WTC11 (cell line): ENCODE measurements around the gene OR56A3. TPM values are rescaled to one million over a fixed set of nuclear protein-coding genes. Genes with fewer than 3 reads are reported as not detected.
A peak's percentile ranks its signal among the peaks of the same experiment; 100 is the strongest.

ENCODE experiments used
- ATAC-seq: fragments of 200-7000 bp; cut with Tn5 transposase; 2 replicates; pipeline ENCODE4 v1.10.0; 2021; ENCODE audit warnings: mild to moderate bottlenecking, moderate library complexity
- CTCF ChIA-PET: fragments of 300-600 bp; sonication (Branson Sonifier 250); formaldehyde crosslinking; loops from one replicate; lab custom pipeline; 2021; ENCODE audit warnings: antibody characterized with exemption; lab: Charles Lee
- POLR2A ChIA-PET: fragments of 350-600 bp; sonication (Branson Sonifier 250); formaldehyde crosslinking; loops from one replicate; lab custom pipeline; 2021; ENCODE audit warnings: antibody characterized with exemption; lab: Charles Lee
- DNase-seq: peaks from one replicate; pipeline ENCODE4 v3.0.0; 2021; ENCODE audit warnings: low spot score
- H3K27ac Mint-ChIP-seq: 2 replicates; pipeline ENCODE4 v1.8.0; 2021; ENCODE audit warnings: mixed read lengths
- H3K27me3 Mint-ChIP-seq: 2 replicates; pipeline ENCODE4 v1.8.0; 2021; ENCODE audit warnings: low read depth, mild to moderate bottlenecking, moderate library complexity, mixed read lengths
- H3K36me3 Mint-ChIP-seq: 2 replicates; pipeline ENCODE4 v1.8.0; 2021; ENCODE audit warnings: mixed read lengths
- H3K4me1 Mint-ChIP-seq: 2 replicates; pipeline ENCODE4 v1.8.0; 2022; ENCODE audit warnings: mixed read lengths
- H3K4me3 Mint-ChIP-seq: 2 replicates; pipeline ENCODE4 v1.8.0; 2021; ENCODE audit warnings: mild to moderate bottlenecking, moderate library complexity, mixed read lengths
- H3K9me3 Mint-ChIP-seq: 2 replicates; pipeline ENCODE4 v1.8.0; 2021; ENCODE audit warnings: mixed read lengths
- CREB1 ChIP-seq: sonication (generic); formaldehyde crosslinking; IDR thresholded peaks from 2 replicates; pipeline ENCODE4 v1.8.0; 2023; ENCODE audit warnings: mild to moderate bottlenecking, missing genetic modification reagents
- EMX1 ChIP-seq: fragments of 250-450 bp; sonication (Bioruptor Pico); IDR thresholded peaks from 2 replicates; pipeline ENCODE4 v1.8.0; 2021; ENCODE audit warnings: mild to moderate bottlenecking
- ESRRA ChIP-seq: sonication (generic); formaldehyde crosslinking; IDR thresholded peaks from 2 replicates; pipeline ENCODE4 v1.8.1; 2022; ENCODE audit warnings: mild to moderate bottlenecking, missing genetic modification reagents, borderline replicate concordance
- FOXP1 ChIP-seq: sonication (generic); formaldehyde crosslinking; IDR thresholded peaks from 2 replicates; pipeline ENCODE4 v1.8.0; 2022; ENCODE audit warnings: missing genetic modification reagents, mild to moderate bottlenecking, moderate library complexity, borderline replicate concordance
- NFYB ChIP-seq: sonication (generic); formaldehyde crosslinking; conservative IDR thresholded peaks from 2 replicates; pipeline ENCODE4 v1.8.0; 2022; ENCODE audit warnings: low read depth, missing genetic modification reagents
- PRRX2 ChIP-seq: fragments of 250-450 bp; sonication (Bioruptor Pico); IDR thresholded peaks from 2 replicates; pipeline ENCODE4 v1.8.0; 2021; ENCODE audit warnings: mild to moderate bottlenecking
- TEAD1 ChIP-seq: sonication (generic); formaldehyde crosslinking; IDR thresholded peaks from 2 replicates; pipeline ENCODE4 v1.8.0; 2022; ENCODE audit warnings: mild to moderate bottlenecking, missing genetic modification reagents
- ZBTB21 ChIP-seq: sonication (generic); formaldehyde crosslinking; IDR thresholded peaks from 2 replicates; pipeline ENCODE4 v1.8.1; 2023; ENCODE audit warnings: mild to moderate bottlenecking, missing genetic modification reagents, borderline replicate concordance
- ZNF121 ChIP-seq: sonication (generic); formaldehyde crosslinking; IDR thresholded peaks from 2 replicates; pipeline ENCODE4 v1.8.0; 2023; ENCODE audit warnings: missing genetic modification reagents
- ZNF138 ChIP-seq: sonication (generic); formaldehyde crosslinking; conservative IDR thresholded peaks from 2 replicates; pipeline ENCODE4 v1.8.1; 2022; ENCODE audit warnings: mild to moderate bottlenecking, moderate library complexity, missing genetic modification reagents
- ZNF232 ChIP-seq: sonication (generic); formaldehyde crosslinking; IDR thresholded peaks from 2 replicates; pipeline ENCODE4 v1.8.0; 2022; ENCODE audit warnings: mild to moderate bottlenecking, missing genetic modification reagents
- ZNF423 ChIP-seq: fragments of 250-450 bp; sonication (Bioruptor Pico); IDR thresholded peaks from 2 replicates; pipeline ENCODE4 v2.1.2; 2022; ENCODE audit warnings: mild to moderate bottlenecking, moderate library complexity
- total RNA-seq: library from RNA; stranded (reverse); gene quantifications from 3 replicates; pipeline ENCODE4 v1.2.3, GENCODE V29; 2021
- TF ChIP-seq, protein P1 (sequence below): fragments of 250-450 bp; sonication (Bioruptor Pico); IDR thresholded peaks from 2 replicates; pipeline ENCODE4 v1.9.0; 2021; ENCODE audit warnings: mild to moderate bottlenecking
- TF ChIP-seq, protein P2 (sequence below): sonication (generic); formaldehyde crosslinking; IDR thresholded peaks from 2 replicates; pipeline ENCODE4 v1.8.1; 2022; ENCODE audit warnings: mild to moderate bottlenecking, moderate library complexity, missing genetic modification reagents
- TF ChIP-seq, protein P3 (sequence below): sonication (generic); formaldehyde crosslinking; IDR thresholded peaks from 2 replicates; pipeline ENCODE4 v1.8.0; 2023; ENCODE audit warnings: mild to moderate bottlenecking, missing genetic modification reagents
- TF ChIP-seq, protein P4 (sequence below): sonication (generic); formaldehyde crosslinking; IDR thresholded peaks from 2 replicates; pipeline ENCODE4 v1.8.1; 2023; ENCODE audit warnings: mild to moderate bottlenecking, missing genetic modification reagents
- TF ChIP-seq, protein P5 (sequence below): sonication (generic); formaldehyde crosslinking; IDR thresholded peaks from 2 replicates; pipeline ENCODE4 v1.8.1; 2022; ENCODE audit warnings: low read depth, missing genetic modification reagents, borderline replicate concordance
- TF ChIP-seq, protein P6 (sequence below): sonication (generic); formaldehyde crosslinking; IDR thresholded peaks from 2 replicates; pipeline ENCODE4 v1.8.1; 2022; ENCODE audit warnings: low read depth, mild to moderate bottlenecking, moderate library complexity, missing genetic modification reagents, borderline replicate concordance

OR56A3 gene
- total RNA-seq, 1 experiment from 2014 or later = not detected

DNA sequence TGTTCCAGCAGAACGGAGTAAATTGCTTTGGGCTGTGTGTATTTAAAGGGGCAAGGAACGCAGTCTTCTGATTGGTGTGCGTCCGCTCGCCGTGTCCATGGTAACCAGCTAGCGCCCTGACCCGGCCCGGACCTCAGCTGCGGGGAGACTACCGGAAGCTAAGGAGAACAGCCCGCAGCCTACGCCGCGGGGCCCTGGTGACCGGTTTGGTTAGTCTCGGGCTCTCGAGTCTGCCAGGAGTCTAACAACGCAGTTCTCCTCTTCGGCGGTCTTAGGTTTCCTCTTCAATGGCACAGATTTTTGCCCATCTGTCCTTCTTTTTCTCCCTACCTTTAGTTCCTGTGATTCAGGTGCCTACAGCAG lies 3.5 kb upstream of the OR56A3 start:
- DNase-seq = no peak
- CTCF ChIA-PET = no interaction called here
- peak; percentile 47; the same call in 1 of the 2 replicates for ATAC-seq
- Mint-ChIP-seq H3K4me3 (no peak overlapping the region), H3K27ac (no peak overlapping the region), H3K27me3 (peaks cover 2% of the 10 kb centered on the region; the same call in 1 of the 2 replicates), H3K4me1 (no peaks in the 10 kb centered on the region), H3K9me3 (peaks cover 30% of the 10 kb centered on the region), H3K36me3 (peaks cover 11% of the 10 kb centered on the region)
- POLR2A ChIA-PET = no interaction called here
- TF ChIP-seq, protein P1, sequence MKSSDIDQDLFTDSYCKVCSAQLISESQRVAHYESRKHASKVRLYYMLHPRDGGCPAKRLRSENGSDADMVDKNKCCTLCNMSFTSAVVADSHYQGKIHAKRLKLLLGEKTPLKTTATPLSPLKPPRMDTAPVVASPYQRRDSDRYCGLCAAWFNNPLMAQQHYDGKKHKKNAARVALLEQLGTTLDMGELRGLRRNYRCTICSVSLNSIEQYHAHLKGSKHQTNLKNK (CRISPR knock-in tag) = no peak
- TF ChIP-seq ZNF423 (CRISPR knock-in tag) = no peak
- TF ChIP-seq, protein P2, sequence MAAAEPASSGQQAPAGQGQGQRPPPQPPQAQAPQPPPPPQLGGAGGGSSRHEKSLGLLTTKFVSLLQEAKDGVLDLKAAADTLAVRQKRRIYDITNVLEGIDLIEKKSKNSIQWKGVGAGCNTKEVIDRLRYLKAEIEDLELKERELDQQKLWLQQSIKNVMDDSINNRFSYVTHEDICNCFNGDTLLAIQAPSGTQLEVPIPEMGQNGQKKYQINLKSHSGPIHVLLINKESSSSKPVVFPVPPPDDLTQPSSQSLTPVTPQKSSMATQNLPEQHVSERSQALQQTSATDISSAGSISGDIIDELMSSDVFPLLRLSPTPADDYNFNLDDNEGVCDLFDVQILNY (CRISPR knock-in tag) = no peak
- no peak for TF ChIP-seq ZBTB21 (CRISPR knock-in tag)
- TF ChIP-seq, protein P3, sequence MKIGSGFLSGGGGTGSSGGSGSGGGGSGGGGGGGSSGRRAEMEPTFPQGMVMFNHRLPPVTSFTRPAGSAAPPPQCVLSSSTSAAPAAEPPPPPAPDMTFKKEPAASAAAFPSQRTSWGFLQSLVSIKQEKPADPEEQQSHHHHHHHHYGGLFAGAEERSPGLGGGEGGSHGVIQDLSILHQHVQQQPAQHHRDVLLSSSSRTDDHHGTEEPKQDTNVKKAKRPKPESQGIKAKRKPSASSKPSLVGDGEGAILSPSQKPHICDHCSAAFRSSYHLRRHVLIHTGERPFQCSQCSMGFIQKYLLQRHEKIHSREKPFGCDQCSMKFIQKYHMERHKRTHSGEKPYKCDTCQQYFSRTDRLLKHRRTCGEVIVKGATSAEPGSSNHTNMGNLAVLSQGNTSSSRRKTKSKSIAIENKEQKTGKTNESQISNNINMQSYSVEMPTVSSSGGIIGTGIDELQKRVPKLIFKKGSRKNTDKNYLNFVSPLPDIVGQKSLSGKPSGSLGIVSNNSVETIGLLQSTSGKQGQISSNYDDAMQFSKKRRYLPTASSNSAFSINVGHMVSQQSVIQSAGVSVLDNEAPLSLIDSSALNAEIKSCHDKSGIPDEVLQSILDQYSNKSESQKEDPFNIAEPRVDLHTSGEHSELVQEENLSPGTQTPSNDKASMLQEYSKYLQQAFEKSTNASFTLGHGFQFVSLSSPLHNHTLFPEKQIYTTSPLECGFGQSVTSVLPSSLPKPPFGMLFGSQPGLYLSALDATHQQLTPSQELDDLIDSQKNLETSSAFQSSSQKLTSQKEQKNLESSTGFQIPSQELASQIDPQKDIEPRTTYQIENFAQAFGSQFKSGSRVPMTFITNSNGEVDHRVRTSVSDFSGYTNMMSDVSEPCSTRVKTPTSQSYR = no peak

DNA sequence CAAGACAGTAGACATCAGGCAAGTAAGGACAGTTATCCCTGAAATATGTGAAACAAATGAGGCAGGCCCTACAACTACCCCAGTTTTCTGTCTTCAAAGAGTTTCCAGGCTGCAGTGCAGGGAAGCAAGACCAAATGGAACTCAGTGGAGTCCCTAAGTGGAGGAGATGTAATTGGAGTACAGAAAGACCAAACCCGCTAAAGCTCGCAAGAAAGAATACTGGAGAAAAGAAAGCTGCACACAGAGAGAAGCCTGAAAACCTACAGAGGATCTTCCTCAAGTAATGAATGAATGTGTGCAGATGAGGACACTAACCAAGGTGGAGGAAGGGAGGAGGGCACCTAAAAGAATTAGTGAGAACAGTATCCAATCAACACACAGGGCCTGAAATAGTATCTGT lies 1.3 kb upstream of the OR56A3 start:
- CTCF ChIA-PET = no interaction called here
- DNase-seq = no peak
- TF ChIP-seq FOXP1 (CRISPR knock-in tag) (no peak), ZNF138 (CRISPR knock-in tag) (no peak), NFYB (CRISPR knock-in tag) (no peak), ESRRA (CRISPR knock-in tag) (no peak), ZNF232 (CRISPR knock-in tag) (no peak), CREB1 (CRISPR knock-in tag) (no peak), TEAD1 (CRISPR knock-in tag) (no peak), PRRX2 (no peak), EMX1 (CRISPR knock-in tag) (no peak), ZNF121 (CRISPR knock-in tag) (no peak)
- TF ChIP-seq, protein P4, sequence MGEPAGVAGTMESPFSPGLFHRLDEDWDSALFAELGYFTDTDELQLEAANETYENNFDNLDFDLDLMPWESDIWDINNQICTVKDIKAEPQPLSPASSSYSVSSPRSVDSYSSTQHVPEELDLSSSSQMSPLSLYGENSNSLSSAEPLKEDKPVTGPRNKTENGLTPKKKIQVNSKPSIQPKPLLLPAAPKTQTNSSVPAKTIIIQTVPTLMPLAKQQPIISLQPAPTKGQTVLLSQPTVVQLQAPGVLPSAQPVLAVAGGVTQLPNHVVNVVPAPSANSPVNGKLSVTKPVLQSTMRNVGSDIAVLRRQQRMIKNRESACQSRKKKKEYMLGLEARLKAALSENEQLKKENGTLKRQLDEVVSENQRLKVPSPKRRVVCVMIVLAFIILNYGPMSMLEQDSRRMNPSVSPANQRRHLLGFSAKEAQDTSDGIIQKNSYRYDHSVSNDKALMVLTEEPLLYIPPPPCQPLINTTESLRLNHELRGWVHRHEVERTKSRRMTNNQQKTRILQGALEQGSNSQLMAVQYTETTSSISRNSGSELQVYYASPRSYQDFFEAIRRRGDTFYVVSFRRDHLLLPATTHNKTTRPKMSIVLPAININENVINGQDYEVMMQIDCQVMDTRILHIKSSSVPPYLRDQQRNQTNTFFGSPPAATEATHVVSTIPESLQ = no peak
- TF ChIP-seq, protein P5, sequence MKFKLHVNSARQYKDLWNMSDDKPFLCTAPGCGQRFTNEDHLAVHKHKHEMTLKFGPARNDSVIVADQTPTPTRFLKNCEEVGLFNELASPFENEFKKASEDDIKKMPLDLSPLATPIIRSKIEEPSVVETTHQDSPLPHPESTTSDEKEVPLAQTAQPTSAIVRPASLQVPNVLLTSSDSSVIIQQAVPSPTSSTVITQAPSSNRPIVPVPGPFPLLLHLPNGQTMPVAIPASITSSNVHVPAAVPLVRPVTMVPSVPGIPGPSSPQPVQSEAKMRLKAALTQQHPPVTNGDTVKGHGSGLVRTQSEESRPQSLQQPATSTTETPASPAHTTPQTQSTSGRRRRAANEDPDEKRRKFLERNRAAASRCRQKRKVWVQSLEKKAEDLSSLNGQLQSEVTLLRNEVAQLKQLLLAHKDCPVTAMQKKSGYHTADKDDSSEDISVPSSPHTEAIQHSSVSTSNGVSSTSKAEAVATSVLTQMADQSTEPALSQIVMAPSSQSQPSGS (CRISPR knock-in tag) = no peak
- TF ChIP-seq, protein P6, sequence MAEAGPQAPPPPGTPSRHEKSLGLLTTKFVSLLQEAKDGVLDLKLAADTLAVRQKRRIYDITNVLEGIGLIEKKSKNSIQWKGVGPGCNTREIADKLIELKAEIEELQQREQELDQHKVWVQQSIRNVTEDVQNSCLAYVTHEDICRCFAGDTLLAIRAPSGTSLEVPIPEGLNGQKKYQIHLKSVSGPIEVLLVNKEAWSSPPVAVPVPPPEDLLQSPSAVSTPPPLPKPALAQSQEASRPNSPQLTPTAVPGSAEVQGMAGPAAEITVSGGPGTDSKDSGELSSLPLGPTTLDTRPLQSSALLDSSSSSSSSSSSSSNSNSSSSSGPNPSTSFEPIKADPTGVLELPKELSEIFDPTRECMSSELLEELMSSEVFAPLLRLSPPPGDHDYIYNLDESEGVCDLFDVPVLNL (CRISPR knock-in tag) = no peak
- TF ChIP-seq, all 79 proteins: peak for 0
- POLR2A ChIA-PET = no interaction called here
- Mint-ChIP-seq H3K27me3 (no peaks in the 10 kb centered on the region; the same call in 1 of the 2 replicates), H3K36me3 (peaks cover 11% of the 10 kb centered on the region), H3K4me3 (no peak overlapping the region), H3K4me1 (no peaks in the 10 kb centered on the region), H3K9me3 (peaks cover 23% of the 10 kb centered on the region), H3K27ac (no peak overlapping the region)
- ATAC-seq = no peak
